GM18868 (cell line): ENCODE measurements around the gene CEP95.
"Not testable (repeated sequence)": the region's sequence is repeated elsewhere in the genome, so short reads cannot be mapped to it uniquely, and the experiment has no call there.

Source experiments
- ATAC-seq: cut with Tn5 transposase; IDR thresholded peaks from one replicate; pipeline ENCODE4 v1.9.1; 2021; ENCODE audit warnings: mild to moderate bottlenecking, moderate library complexity; ENCODE audit not compliant: unreplicated experiment

Gene CEP95

DNA sequence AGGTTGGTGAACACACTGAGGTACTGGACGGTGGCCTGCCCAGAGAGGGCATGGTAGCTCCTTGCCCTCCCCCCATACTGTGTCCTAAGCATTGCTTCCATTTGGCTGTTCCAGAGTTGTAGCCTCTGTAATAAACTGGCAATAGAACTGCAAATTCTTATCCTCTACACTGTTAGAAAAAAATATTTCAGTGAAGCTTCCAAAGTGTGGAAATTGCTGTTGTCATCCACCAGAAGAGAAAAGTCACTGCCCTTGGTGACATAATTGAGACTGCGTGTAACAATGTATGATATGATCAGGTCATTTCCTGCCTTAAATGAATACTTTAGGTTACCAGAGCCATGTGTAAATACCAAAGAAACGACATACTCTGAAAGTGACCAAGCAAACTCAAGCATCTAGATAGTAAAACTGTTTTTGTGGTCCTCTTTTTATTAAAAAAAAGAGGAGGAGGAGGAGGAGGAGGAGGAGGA lies 65.9 kb downstream of the CEP95 start:
- ATAC-seq: no peak

DNA sequence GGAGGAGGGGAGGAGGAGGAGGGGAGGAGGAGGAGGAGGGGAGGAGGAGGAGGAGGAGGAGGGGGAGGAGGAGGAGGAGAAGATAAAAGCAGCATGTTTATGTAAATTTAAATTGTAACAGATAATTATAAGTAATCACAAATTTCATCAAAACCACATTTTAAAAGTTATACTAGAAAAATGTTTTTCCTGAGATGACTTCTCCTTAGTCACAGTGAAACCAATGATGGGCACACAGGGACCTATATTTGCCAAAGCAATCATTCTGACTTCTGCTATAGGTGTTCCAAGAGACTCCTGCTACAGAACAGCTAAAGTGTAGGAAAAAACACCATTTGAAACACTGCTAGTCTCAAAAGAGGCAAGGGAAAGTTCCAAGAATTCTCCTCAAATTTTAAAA lies 66.4 kb downstream of the CEP95 start:
- ATAC-seq: no peak

DNA sequence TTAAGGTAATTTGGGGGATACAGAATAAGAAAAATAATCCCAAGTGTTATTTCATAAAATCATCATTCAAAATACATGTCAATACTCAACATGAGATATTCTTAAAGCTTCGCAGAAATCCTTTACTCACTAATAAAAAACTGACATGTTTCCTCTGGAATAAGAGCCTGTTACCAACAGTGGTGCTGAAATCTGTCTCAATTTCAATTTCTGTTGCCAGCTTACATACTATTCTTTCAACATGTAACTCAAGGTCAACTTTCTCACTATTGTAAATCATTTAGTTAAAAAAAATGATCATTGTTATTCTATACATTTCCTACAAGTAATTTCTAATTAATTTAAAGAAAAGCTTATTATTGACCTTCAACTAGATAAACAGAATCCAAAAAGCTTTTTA lies 67.9 kb downstream of the CEP95 start:
- no peak for ATAC-seq

DNA sequence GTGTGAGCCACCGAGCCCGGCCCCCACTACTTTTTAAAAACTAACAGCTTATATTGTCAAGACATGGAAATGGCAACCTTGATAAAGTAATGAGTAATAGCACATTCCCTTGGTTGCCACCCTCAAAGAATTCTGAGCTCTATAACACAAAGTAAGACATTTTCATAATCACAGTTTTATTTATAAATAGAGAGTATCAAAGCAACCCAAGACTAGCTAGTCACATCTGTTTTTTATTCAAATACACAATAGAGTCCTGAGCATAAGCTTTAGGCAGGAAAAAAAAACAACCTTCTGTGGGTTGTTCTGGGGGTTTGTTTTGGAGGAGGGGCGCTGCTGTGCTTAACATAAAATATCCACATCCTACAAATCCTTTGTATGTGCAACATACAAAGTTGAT lies 68.7 kb downstream of the CEP95 start:
- no peak for ATAC-seq

DNA sequence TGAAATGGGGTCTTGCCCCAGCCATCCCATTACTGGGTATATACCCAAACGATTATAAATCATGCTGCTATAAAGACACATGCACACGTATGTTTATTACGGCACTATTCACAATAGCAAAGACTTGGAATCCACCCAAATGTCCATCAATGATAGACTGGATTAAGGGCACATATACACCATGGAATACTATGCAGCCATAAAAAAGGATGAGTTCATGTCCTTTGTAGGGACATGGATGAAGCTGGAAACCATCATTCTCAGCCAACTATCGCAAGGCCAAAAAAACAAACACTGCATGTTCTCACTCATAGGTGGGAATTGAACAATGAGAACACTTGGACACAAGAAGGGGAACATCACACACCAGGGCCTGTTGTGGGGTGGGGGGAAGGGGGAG lies 70.2 kb downstream of the CEP95 start:
- ATAC-seq: not testable (repeated sequence)

DNA sequence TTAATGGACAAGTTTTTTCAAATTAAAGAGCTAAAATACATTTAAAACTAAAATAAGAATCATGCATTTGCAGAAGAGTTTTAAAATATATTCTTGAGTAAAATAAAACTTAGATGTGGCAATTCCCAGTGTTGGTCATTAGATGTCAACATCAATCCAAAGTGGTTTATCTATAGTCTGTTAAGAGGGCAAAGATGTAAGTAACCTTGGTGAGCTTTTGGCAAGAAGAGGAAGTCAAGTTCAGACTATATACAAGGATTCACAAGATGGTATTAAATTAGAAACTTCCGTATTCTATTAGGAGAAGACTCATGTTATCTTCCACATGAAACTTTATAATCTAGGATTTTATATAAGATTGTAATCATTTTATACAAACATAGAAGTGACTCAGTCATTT lies 73.1 kb downstream of the CEP95 start:
- ATAC-seq: no peak

DNA sequence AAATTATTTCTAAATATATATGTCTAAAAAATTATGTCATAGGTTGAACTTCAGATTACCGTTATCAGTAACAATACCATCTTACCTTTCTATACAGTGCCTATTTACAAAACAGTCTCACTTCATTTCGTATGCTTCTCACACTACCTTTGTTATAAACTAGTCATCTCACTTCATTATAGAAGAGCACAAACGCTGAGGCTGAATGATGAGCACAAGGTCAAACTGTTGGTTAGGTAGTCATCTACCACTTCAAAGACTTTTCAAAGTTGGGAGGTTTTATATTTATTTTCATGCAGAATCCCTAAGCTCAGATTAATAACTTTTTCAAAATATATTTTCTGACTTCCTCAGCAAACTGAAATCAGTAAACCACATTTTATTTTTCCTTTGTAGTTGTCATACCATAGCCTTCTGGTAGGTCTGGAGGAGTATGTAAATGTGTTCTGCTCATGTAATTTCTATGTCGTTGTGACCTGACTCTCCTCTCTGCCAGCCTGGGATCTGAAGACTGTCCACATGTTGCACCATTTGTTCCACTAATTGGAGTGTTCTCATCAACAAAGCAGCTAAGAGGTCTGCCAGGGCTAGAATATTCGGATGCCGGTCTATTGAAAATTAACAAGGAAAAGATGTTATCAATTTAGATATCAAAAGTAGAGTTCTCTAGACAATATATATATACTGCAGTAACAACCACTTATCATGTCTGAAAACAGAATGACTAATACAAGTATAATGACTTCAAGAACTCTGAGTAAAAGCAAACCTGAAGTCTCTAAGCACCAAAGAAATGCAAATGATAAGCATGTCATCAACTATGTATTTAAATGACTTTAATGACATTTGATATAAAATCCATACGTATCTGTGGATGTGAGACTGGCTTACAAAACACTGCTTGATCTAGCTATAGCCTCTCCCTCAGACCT lies 73.9 kb downstream of the CEP95 start:
- ATAC-seq: no peak

DNA sequence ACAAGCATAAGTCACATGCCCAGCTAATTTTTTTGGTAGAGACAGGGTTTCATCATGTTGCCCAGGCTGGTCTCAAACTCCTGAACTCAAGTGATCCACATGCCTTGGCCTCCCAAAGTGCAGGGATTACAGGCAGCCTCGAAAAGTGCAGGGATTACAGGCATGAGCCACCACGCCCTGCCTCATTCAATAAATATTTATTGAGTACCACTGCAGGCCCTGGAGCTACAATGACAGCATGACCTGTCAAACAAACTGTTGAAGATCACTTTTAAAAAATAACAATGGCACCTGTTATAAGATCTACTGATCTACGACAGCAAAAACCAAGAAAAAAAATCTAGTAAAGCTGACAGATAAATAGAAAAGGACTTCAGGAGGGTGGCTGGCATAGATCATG lies 76.3 kb downstream of the CEP95 start:
- no peak for ATAC-seq

DNA sequence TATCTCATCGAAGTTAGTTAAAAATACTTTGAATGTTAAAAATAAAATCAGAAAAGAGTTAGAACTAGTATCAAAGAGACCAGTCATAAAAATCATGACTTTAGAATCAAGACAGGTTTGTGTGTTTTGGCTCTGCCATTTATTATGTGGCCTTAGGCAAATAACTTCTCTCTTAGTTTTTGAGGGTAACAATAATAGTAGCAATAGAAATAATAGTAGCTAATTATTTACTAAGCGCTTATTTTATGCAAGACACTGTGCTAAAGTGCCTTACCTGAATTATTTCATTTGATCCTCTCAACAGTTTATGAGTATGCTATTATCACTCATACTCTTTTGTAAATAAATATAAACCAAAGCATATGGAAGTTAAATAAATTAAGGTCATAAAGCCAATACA lies 78.4 kb downstream of the CEP95 start:
- no peak for ATAC-seq
